Liver (tissue), 9 donors: ENCODE data around the gene TXNRD2. TPM values are rescaled to one million over a fixed set of nuclear protein-coding genes. Genes with fewer than 3 reads are reported as not detected.

ENCODE experiments used
- DNase-seq: peaks from one replicate; pipeline ENCODE4 v3.0.0-alpha.2; 2017; ENCODE audit warnings: low spot score
- H3K27ac ChIP-seq, 2 donors: one replicate each; pipeline ENCODE4 v1.7.0; 2013; ENCODE audit warnings: inconsistent platforms in 2 of 2, low read length in 2 of 2, control low read depth in 1 of 2, low read depth in 1 of 2, mild to moderate bottlenecking in 1 of 2
- H3K27me3 ChIP-seq, 4 donors: one replicate each; pipeline versions ENCODE4 v1.6.1 to v1.7.0; 2013; ENCODE audit warnings: low read length in 3 of 4, inconsistent platforms in 1 of 4, mild to moderate bottlenecking in 1 of 4, moderate library complexity in 1 of 4; ENCODE audit not compliant: control insufficient read depth in 4 of 4, insufficient read depth in 4 of 4
- H3K36me3 ChIP-seq, 4 donors: one replicate each; pipeline versions ENCODE4 v1.6.1 to v1.7.0; 2013; ENCODE audit warnings: low read length in 3 of 4, mild to moderate bottlenecking in 3 of 4, low read depth in 1 of 4, moderate library complexity in 1 of 4; ENCODE audit not compliant: control insufficient read depth in 4 of 4, insufficient read depth in 3 of 4
- H3K4me1 ChIP-seq, 4 donors: one replicate each; pipeline versions ENCODE4 v1.6.1 to v1.7.0; 2013; ENCODE audit warnings: low read length in 3 of 4, mild to moderate bottlenecking in 3 of 4, moderate library complexity in 1 of 4; ENCODE audit not compliant: control insufficient read depth in 4 of 4, insufficient read depth in 4 of 4
- H3K4me3 ChIP-seq, 3 donors: one replicate each; pipeline versions ENCODE4 v1.6.1 to v1.7.0; 2013; ENCODE audit warnings: low read length in 3 of 3, control low read depth in 1 of 3, low read depth in 1 of 3, mild to moderate bottlenecking in 1 of 3
- H3K9ac ChIP-seq, 2 donors: one replicate each; pipeline ENCODE4 v1.7.0; 2013; ENCODE audit warnings: low read length in 2 of 2, mild to moderate bottlenecking in 2 of 2, moderate library complexity in 2 of 2, control low read depth in 1 of 2, low read depth in 1 of 2
- H3K9me3 ChIP-seq, 4 donors: one replicate each; pipeline versions ENCODE4 v1.6.1 to v1.7.0; 2013; ENCODE audit warnings: low read length in 3 of 4; ENCODE audit not compliant: control insufficient read depth in 4 of 4
- ATF3 ChIP-seq: IDR thresholded peaks from 2 replicates; pipeline ENCODE4 v1.6.1; 2016; ENCODE audit warnings: antibody characterized with exemption
- CTCF ChIP-seq: fragments of 150-350 bp; IDR thresholded peaks from 2 replicates; pipeline ENCODE4 v1.5.1; 2017; ENCODE audit warnings: improper control_type of control experiment, low read depth, low read length; ENCODE audit not compliant: missing input control
- EGR1 ChIP-seq, 2 donors: IDR thresholded peaks; 2 replicates each; pipeline ENCODE4 v1.6.1; 2016 to 2018; ENCODE audit warnings: antibody characterized with exemption in 2 of 2, low read depth in 2 of 2
- FOXA1 ChIP-seq: IDR thresholded peaks from 2 replicates; pipeline ENCODE4 v1.6.1; 2016; ENCODE audit warnings: antibody characterized with exemption
- FOXA2 ChIP-seq: IDR thresholded peaks from 2 replicates; pipeline ENCODE4 v1.6.1; 2016; ENCODE audit warnings: antibody characterized with exemption
- HNF4A ChIP-seq, 2 donors: conservative IDR thresholded peaks; 2 replicates each; pipeline ENCODE4 v1.6.1; 2016; ENCODE audit warnings: antibody characterized with exemption in 2 of 2, mild to moderate bottlenecking in 2 of 2
- HNF4G ChIP-seq: IDR thresholded peaks from 2 replicates; pipeline ENCODE4 v1.6.1; 2016; ENCODE audit warnings: antibody characterized with exemption
- JUND ChIP-seq, 2 donors: IDR thresholded peaks; 2 replicates each; pipeline ENCODE4 v1.6.1; 2016; ENCODE audit warnings: antibody characterized with exemption in 2 of 2
- MAX ChIP-seq: IDR thresholded peaks from 2 replicates; pipeline ENCODE4 v1.6.1; 2016; ENCODE audit warnings: antibody characterized with exemption
- NR2F2 ChIP-seq: IDR thresholded peaks from 2 replicates; pipeline ENCODE4 v1.6.1; 2016; ENCODE audit warnings: antibody characterized with exemption
- RAD21 ChIP-seq, 2 donors: IDR thresholded peaks; 2 replicates each; pipeline ENCODE4 v1.6.1; 2016; ENCODE audit warnings: antibody characterized with exemption in 2 of 2, mild to moderate bottlenecking in 2 of 2
- REST ChIP-seq: IDR thresholded peaks from 2 replicates; pipeline ENCODE4 v1.6.1; 2016; ENCODE audit warnings: antibody characterized with exemption, mild to moderate bottlenecking
- RXRA ChIP-seq, 2 donors: IDR thresholded peaks; 2 replicates each; pipeline ENCODE4 v1.6.1; 2017 to 2018; ENCODE audit warnings: antibody characterized with exemption in 2 of 2, mild to moderate bottlenecking in 1 of 2
- SP1 ChIP-seq: IDR thresholded peaks from 2 replicates; pipeline ENCODE4 v1.6.1; 2018; ENCODE audit warnings: antibody characterized with exemption, mild to moderate bottlenecking
- TAF1 ChIP-seq: conservative IDR thresholded peaks from 2 replicates; pipeline ENCODE4 v1.6.1; 2016; ENCODE audit warnings: antibody characterized with exemption, mild to moderate bottlenecking
- YY1 ChIP-seq: IDR thresholded peaks from 2 replicates; pipeline ENCODE4 v1.6.1; 2016; ENCODE audit warnings: antibody characterized with exemption, mild to moderate bottlenecking
- ZBTB33 ChIP-seq: IDR thresholded peaks from 2 replicates; pipeline ENCODE4 v1.6.1; 2016; ENCODE audit warnings: antibody characterized with exemption
- WGBS: extraction: QIAGEN DNeasy Blood & Tissue Kit; methylation state at CpG from one replicate; pipeline ENCODE4 v1.1.7; 2013; 5-methylcytosine and 5-hydroxymethylcytosine counted together
- polyA plus RNA-seq, 2 donors: library from polyadenylated mRNA; stranded (reverse) in 1 of 2; unstranded in 1 of 2; fragments of 200-250 nt in 1 of 2; fragments of >200 nt in 1 of 2; fragmentation: Nextera tagmentation in 1 of 2; extraction: Ambion mirVana in 1 of 2; gene quantifications; one replicate each; pipeline versions ENCODE4 v1.2.1 to v1.2.3, GENCODE V29; 2013 to 2015
- total RNA-seq, 2 donors: library from RNA; depleted of rRNA; stranded (reverse); fragments of >200 nt; gene quantifications; one replicate each; pipeline ENCODE4 v1.2.3, GENCODE V29; 2014
- donor health status: healthy.
- donor health status: healthy.
- donor health status: healthy.
- donor health status: healthy.
- donor health status: healthy.

Gene TXNRD2
- total and polyA plus RNA-seq, 4 donors, result 22.2 to 41.3 (median 33.6) TPM

- Histone ChIP-seq H3K9ac (no peak overlapping the region), H3K4me1 (peaks cover 0 to 4% (median 1%) of the 10 kb centered on the region in 4 donors), H3K27ac (no peak overlapping the region), H3K4me3 (no peak overlapping the region), H3K9me3 (no peaks in the 10 kb centered on the region), H3K36me3 (peaks cover 3 to 19% (median 9%) of the 10 kb centered on the region in 4 donors), H3K27me3 (no peaks in the 10 kb centered on the region)
- WGBS, result 94% methylated on average over 7 of the region's 7 CpGs
- TF ChIP-seq ATF3, result no peak
- TF ChIP-seq RAD21 (IDR thresholded peaks at IDR 0.05), result no peak
- no peak for TF ChIP-seq FOXA2
- no peak for TF ChIP-seq SP1
- DNase-seq, result no peak
These were observed 36.7 kb downstream of the TXNRD2 start for GRCh38 chr22:19904935-19905334.

GRCh38 chr22:19904174-19904856 lies 37.3 kb downstream of the TXNRD2 start:
- H3K27ac ChIP-seq, result no peak overlapping the region
- no peaks in the 10 kb centered on the region for H3K27me3 ChIP-seq
- 89% methylated on average over 16 of the region's 16 CpGs for WGBS
- no peak for DNase-seq
- H3K4me1 ChIP-seq, result peaks cover 0 to 4% (median 1%) of the 10 kb centered on the region in 4 donors
- no peak overlapping the region for H3K9ac ChIP-seq
- no peaks in the 10 kb centered on the region for H3K9me3 ChIP-seq
- no peak overlapping the region for H3K4me3 ChIP-seq
- peaks cover 3 to 19% (median 9%) of the 10 kb centered on the region in 4 donors for H3K36me3 ChIP-seq
- no peak for TF ChIP-seq NR2F2
- no peak for TF ChIP-seq YY1
- TF ChIP-seq REST, result no peak

GRCh38 chr22:19903513-19903912 lies 38.1 kb downstream of the TXNRD2 start:
- Histone ChIP-seq H3K4me3 (no peak overlapping the region), H3K9ac (no peak overlapping the region), H3K27me3 (no peaks in the 10 kb centered on the region), H3K9me3 (no peaks in the 10 kb centered on the region), H3K27ac (no peak overlapping the region), H3K4me1 (peaks cover 0 to 4% (median 1%) of the 10 kb centered on the region in 4 donors), H3K36me3 (peaks cover 3 to 20% (median 7%) of the 10 kb centered on the region in 4 donors)
- WGBS, result 85% methylated on average over 12 of the region's 12 CpGs
- no peak for DNase-seq
- TF ChIP-seq FOXA1 (no peak), SP1 (no peak), EGR1 (IDR thresholded peaks at IDR 0.05; ENCODE audit: low read depth in 2 of 2) (no peak), TAF1 (no peak), YY1 (no peak), ATF3 (no peak), CTCF (no peak), HNF4G (no peak), JUND (IDR thresholded peaks at IDR 0.05) (no peak), RAD21 (IDR thresholded peaks at IDR 0.05) (no peak), HNF4A (conservative IDR thresholded peaks at IDR 0.05) (no peak), NR2F2 (no peak), ZBTB33 (no peak), RXRA (IDR thresholded peaks at IDR 0.05) (no peak), MAX (no peak)
